ENCODE results near the gene SREBF1.

DNA sequence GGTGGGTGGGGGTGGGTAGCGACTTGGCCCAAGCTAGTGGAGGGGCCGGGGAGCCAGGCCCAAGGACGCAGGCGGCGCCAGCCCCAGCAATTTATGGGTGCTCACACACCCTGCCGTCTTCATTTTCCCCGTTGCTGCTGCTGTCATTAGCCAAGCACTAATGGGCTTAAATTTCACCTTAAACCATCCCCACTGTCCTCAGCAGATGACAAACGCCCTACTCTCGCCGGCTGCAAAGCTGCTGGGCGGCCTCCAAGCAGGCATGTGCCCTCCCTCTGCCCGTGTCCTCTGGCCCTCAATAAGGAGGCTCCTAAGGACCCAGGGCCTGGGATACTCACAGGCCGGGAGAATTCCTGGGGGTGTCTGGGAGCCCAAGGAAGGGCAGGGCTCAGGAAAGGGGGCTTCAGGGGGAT is 66.1 kb downstream of the SREBF1 start:
- TF ChIP-seq EZH2 (IDR thresholded peaks at IDR 0.05; ENCODE audit: low read length, unreplicated experiment), result no peak
- TF ChIP-seq EZH2phosphoT487 (IDR thresholded peaks at IDR 0.05; ENCODE audit: borderline replicate concordance, low read length), result no peak
